ENCODE data around the gene ZNF215.
"Not testable (repeated sequence)": the region's sequence is repeated elsewhere in the genome, so short reads cannot be mapped to it uniquely, and the experiment has no call there.

The ZNF215 gene

DNA sequence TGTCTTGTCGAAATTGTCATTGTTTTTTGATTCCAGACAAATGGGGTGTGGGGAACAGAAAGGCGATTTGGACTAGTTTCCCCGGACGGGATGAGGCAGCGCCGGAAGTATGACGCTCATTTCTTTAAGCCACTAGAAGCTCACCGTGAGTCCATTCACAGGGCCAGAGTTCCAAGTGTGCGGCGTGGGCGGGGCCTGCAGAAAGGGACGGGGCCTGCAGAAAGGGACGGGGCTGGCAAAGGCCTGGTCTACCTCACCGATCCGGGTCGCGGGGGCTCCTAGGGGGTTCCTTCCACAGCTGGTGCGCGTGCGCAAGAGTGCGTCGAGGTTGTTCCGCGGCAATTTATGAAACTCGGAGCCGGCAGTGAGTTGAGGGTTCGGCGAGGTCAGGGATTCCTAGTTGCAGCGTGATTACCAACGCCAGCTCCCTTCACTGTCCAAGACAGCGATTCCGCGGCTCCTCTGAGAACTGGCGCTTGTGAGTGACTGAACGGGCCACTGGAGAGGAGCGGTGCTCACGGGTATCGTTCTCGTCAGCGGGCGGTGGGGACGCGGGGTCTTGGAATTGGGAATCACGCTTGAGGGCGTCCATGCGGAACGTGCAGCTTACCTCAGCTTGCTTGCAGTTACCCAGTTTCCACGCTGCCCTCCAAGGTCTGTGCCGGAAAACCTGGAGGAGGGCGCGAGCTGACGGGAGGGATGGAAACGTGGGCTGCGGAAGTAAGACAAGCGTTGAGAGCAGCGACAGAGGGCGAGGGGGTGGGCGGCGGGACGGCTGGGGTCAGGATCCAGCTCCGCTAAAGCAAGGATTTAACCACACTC is at the start of gene ZNF215:
Gene ZNF215 (plus strand): TSS at position 219 of the 822 bp plus-strand sequence. CDS start 5,847 bp downstream, outside the sequence.
- peak in 2 of 3 experiments; percentile 19 to 30 for DNase-seq (ENCODE audit: low read depth in 2 of 3, low spot score in 2 of 3)

DNA sequence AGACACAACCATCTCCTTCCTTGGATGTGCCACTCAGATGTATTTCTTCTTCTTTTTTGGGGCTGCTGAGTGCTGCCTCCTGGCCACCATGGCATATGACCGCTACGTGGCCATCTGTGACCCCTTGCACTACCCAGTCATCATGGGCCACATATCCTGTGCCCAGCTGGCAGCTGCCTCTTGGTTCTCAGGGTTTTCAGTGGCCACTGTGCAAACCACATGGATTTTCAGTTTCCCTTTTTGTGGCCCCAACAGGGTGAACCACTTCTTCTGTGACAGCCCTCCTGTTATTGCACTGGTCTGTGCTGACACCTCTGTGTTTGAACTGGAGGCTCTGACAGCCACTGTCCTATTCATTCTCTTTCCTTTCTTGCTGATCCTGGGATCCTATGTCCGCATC is 49.3 kb upstream of the ZNF215 start:
- DNase-seq (ENCODE audit: low read depth in 2 of 3, low spot score in 2 of 3): no peak

DNA sequence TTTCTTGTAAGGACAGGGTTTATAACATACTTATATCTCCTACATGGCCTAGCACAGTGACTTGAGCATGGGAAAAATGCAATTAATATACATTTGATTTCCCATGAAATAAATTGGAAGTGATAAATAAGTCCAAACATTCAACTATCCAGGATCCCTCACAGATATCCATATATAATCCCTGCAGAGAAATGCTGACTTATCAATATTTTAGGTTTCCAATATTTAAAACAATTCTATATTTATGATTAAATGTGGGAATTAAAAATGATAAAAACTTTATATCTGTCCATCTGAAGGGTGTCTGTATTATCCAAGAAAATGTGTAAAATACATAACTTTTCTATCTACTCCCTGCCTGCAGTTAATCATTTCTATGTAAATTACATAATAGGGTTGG is 43.5 kb upstream of the ZNF215 start:
- DNase-seq (ENCODE audit: low read depth in 2 of 3, low spot score in 2 of 3): no peak

DNA sequence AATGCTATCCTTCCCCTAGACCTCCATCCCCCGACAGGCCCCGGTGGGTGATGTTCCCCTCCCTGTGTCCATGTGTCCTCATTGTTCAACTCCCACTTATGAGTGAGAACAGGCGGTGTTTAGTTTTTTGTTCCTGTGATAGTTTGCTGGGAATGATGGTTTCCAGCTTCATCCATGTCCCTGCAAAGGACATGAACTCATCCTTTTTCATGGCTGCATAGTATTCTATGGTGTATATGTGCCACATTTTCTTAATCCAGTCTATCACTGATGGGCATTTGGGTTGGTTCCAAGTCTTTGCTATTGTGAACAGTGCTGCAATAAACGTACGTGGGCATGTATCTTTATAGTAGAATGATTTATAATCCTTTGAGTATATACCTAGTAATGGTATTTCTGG is 38.5 kb upstream of the ZNF215 start:
- not testable (repeated sequence) for DNase-seq (ENCODE audit: low read depth in 2 of 3, low spot score in 2 of 3)

DNA sequence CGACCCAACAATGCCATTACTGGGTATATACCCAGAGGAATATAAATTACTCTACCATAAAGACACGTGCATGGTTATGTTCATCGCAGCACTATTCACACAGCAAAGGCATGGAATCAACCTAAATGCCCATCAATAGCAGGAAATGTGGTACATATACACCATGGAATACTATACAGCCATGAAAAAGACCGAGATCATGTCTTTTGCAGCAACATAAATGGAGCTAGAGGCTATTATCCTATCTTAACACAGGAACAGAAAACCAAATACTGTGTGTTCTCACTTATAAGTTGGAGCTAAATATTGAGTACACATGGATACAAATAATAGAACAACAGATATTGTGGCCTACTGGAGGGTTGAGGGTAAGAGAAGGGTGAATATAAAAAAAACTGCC is 37.4 kb upstream of the ZNF215 start:
- no peak for DNase-seq (ENCODE audit: low read depth in 2 of 3, low spot score in 2 of 3)

DNA sequence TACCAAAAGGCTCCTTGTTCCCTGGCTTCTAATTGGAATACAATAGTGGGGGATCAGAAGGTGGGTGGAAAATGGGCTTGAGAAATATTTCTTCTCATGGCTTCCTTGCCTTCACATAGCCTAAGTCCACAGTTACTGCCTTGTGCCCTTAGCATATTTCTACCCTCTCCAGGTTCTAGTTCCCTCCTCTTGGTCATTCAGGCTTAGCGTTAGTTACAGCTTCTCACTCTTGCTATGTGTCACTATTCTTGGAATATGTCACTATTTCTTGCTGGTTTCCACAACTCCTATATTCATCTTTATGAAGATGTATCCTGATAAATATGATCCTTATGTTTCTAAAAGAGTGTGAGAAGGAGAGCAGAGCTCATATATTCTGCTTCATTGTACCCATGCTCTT is 36.4 kb upstream of the ZNF215 start:
- DNase-seq (ENCODE audit: low read depth in 2 of 3, low spot score in 2 of 3): no peak

DNA sequence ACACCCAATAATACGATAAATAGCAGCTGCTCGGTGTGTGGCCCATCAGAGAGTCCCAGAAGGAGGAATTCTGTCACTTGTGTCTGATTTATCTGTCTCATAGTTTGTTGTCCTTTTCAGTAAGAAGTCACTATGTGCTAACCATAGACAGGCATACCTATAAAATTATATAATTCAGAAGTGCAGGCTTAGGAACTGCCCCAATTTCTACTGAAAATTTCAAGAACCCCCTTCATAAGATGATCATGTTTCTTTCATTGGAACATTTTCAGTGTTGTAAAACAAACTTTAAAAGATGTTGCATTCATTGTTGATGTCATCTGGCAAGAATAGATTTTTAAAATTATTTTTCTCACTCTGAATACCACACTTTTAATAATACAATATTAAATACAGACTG is 33.8 kb upstream of the ZNF215 start, which contains the start of gene OR2D2:
Gene OR2D2 (minus strand): TSS at position 101 of the 400 bp plus-strand sequence. CDS start 0 bp downstream, at position 101.
- no peak for DNase-seq (ENCODE audit: low read depth in 2 of 3, low spot score in 2 of 3)

DNA sequence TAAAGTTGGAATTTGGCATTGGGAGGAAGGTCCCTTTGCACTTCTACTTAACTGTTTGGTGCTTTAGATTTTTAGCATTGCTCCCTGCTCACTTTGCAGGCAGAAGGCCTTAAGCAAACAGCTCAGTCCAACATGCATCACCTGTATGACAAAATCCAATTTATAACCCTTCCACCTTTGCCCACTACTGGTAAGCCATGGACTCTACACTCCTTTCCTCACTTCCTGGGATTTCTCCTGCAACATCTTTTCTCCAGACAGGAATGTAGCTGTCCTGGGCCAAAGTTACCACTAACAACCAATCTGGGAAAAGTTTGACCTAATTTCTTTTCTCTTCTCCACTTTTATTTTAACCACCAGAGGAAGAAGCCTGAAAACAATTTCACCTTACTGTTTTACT is 32.1 kb upstream of the ZNF215 start:
- DNase-seq (ENCODE audit: low read depth in 2 of 3, low spot score in 2 of 3): no peak

DNA sequence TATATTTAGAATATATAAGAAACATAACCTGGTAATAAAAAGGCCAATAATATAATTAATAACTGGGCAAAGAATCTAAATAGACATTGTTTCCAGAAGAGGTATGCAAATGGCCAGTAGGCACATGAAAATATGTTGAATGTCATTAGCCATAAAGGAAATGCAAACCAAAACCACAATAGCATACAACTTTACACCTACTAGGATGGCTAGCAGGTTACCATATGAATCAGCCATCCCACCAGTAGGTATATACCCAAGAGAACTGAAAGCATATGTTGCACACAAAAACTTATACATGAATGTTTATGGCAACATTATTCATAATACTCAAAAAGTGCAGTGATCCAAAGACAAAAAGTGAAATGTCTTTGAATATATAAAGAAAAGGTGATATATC is 31.2 kb upstream of the ZNF215 start:
- no peak for DNase-seq (ENCODE audit: low read depth in 2 of 3, low spot score in 2 of 3)

DNA sequence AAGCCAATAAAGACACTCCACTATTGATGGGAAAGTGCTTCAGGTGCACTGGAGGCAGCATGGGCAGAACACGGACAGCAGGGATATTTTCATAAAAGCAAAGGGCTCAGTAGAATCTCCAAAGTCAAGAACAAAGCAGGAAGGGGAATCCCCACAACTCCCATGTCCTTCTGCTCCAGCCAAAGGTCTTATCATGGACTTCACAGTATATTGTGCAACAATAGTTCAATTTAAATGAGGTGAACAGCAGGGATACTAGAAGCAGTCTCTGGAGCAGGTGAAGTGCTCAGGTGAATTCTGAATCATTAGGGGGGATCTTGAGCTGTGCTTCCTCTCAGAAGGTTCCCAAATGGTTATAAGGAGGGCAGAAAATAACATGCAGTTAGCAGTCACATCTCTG is 27.3 kb upstream of the ZNF215 start:
- DNase-seq (ENCODE audit: low read depth in 2 of 3, low spot score in 2 of 3): no peak

DNA sequence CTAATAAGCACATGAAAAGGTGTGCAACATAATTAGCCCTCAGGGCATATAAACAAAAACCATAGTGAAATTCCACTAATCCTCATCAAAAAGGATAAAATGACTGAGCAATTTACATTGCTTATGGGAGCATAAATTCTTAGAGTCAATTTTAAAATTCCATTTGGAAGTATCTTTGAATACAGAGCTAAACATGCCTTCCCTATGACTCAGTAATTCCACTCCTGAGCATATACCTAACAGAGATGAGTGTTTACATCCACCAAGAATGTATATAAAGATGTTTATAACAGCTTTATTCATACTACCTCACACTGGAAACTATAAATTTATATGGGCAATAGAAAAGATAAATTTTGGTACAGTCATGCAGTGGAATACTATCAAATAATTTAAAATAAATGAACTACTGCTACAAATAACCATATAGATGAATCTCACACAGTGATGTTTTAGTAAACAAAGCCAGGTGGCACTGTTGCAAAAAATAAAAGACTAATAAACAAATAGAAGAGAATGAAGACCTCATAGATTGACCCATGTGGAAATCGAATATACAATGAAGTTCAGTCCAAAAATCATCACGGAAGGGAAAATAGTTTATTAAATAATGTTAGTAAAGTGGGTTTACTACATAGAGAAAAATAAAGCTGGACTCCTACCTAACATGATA is 25.8 kb upstream of the ZNF215 start:
- DNase-seq (ENCODE audit: low read depth in 2 of 3, low spot score in 2 of 3): no peak

DNA sequence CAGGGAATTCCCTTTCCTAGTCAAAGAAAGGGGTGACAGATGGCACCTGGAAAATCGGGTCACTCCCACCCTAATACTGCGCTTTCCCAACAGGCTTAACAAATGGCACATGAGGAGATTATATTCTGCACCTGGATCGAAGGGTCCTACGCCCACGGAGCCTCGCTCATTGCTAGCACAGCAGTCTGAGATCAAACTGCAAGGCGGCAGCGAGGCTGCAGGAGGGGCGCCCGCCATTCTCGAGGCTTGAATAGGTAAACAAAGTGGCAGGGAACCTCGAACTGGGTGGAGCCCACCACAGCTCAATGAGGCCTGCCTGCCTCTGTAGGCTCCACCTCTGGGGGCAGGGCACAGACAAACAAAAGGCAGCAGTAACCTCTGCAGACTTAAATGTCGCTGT is 21.4 kb upstream of the ZNF215 start:
- not testable (repeated sequence) for DNase-seq (ENCODE audit: low read depth in 2 of 3, low spot score in 2 of 3)

DNA sequence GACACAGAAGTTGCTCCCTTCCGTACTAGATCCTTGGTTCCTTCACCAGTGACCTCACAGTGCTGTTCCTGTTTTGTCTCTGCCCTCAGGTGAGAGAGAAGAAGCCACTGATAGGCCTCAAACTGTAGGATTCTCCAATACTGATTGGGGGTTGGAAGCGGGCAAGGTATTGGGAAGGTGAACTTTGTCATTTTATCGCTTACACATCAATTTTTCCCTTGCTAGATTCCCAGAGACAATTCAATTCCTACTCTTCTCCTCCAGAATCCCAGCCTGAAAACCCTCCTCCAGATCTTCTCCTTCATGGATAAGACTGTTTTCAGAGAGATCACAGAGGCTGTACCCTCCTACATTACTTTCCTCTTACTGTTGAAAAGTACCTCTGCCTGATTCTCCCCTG is 14.8 kb upstream of the ZNF215 start:
- DNase-seq (ENCODE audit: low read depth in 2 of 3, low spot score in 2 of 3): no peak

DNA sequence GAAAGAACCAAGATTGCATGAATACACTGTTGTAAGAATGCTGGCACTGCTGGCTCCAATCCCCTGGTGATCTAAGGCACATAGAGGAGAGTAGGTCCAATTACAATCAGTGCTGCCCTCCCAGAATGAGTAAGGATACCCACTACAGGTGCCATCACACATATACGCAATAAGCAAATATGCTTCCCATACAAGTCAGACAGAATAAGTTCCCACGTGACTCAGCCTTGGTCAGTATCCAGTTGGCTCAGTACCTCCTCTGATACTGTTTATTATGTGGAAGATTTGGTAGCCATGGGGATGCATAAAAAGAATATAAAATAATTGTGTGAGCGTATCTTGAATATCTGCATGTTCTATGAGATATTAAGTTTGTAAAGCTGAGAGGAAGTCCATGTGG is 14.3 kb upstream of the ZNF215 start:
- no peak for DNase-seq (ENCODE audit: low read depth in 2 of 3, low spot score in 2 of 3)

DNA sequence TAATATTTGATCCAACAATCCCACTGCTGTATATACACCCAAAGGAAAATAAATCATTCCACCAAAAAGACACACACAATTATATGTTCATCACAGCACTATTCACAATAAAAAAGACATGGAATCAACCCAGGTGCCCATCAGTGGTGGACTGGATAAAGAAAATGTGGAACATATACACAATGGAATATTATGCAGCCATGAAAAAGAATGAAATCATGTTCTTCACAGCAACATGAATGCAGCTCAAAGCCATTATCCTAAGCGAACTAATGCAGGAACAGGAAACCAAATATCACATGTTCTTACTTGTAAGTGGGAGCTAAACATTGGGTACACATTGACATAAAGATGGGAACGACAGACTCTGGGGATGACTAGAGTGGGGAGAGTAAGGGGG is 6.5 kb upstream of the ZNF215 start:
- no peak for DNase-seq (ENCODE audit: low read depth in 2 of 3, low spot score in 2 of 3)

DNA sequence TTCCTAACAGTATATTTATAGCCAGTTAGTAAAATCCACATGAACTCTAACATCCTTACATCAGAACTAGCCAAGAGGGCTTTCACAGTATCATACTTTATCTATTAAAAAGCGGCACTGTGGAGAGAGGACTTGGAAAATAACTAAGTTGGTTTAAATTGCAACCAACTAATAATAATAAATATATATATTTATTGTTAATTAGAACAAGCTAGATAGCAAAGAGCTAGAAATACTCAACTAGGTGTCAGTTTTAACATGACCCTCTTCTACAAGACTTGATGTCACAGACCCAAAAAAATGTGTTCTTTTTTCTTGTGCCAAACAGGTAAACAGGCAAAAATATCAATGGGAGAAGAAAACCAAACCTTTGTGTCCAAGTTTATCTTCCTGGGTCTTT is 5.5 kb upstream of the ZNF215 start, which contains the start of gene OR2D3:
Gene OR2D3 (plus strand): TSS at position 301 of the 400 bp plus-strand sequence. CDS start 0 bp downstream, at position 301.
- DNase-seq (ENCODE audit: low read depth in 2 of 3, low spot score in 2 of 3): no peak

DNA sequence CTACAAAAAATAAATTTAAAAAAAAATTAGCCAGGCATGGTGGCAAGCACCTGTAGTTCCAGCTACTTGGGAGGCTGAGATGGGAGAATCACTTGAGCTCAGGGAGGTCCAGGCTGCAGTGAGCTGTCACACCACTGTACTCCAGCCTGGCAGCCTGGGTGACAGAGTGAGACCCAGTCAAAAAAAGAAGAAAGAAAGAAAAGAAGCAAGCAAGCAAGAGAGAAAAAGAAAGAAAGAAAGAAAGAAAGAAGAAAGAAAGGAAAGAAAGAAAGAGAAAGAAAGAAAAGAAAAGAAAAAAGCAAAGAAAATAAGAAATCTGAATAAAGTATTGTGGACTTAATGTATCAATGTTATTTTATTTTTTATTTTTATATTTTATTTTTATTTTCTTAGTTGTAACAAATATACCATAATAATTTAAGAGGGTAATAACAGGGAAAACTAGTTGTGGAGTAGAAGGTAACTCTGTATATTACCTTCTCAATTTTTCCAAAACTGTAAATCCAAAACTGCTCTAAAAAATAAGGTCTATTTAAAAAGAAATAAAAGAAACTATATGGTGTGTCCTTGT is 1.1 kb upstream of the ZNF215 start:
- no peak for DNase-seq (ENCODE audit: low read depth in 2 of 3, low spot score in 2 of 3)

DNA sequence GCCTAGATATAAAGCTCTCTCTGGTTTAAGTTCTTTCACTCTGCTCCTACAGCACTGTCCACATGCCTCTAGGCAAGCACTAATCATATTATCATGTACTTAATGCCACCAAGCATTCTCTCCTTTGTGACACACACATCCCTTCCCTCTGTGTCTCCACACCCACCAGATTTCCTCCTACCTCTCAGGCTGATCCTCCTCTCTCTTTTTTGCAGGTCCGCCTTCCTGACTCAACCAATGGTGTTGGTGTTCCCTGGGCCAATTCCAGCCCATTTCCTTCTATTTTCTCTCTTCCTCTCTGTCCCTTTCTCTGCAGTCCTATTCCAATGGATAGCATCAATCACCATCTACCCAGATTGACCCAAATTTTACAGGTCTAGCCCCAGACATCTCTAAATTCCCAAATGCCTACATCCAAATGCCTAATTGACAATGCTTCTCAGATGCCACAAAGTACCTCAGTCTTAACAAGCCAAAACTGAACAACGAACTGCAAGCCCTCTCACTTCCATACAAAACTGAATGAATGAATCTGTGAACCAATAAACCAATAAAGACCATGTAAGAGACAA is 504 bp upstream of the ZNF215 start:
- DNase-seq (ENCODE audit: low read depth in 2 of 3, low spot score in 2 of 3): no peak

DNA sequence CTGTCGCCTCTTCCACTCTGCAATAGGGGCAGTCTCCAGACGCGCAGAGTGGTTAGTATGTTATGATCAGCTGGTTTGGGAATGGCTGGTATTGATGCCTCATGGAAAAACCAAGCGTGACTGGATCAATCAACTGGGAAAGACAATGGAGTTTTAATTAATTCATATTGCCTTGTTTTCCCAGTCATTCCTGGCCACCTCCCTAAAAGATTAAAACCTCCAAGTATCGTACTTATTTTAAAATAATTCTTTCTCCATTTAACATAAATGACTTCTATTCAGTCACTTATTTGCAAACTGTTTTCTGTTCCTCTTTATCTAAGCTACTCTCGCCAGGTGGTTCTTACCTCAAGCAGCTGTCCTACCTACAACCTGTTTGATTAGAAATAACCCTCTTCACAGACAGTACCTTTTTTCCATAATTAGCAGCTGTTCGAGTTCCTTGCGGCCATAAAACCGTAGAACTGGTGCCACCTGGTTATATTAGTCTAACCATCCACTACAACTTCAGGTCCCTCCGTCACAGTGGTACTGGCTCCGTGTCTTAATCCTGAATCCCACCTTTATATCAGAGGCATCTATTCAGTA is 898 bp downstream of the ZNF215 start:
- no peak for DNase-seq (ENCODE audit: low read depth in 2 of 3, low spot score in 2 of 3)

DNA sequence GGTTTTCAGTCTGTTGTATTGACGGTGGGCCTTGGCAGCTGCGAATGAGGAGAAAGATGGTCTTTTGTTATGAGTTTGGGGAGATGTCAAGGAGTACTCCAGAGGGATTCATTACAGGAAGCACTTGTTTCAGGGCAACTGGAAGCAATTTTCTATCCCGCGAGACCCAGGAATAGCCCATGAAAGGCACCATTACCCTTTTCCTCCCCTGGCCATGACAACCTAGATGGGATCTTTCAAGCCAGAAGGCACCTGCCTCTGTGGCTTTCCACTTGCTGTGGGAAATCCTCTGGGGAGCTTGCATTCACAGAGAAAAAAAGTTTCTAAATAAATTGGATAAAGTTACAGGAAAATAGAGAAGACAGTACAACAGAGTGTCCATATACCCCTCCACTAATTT is 2.7 kb downstream of the ZNF215 start:
- DNase-seq (ENCODE audit: low read depth in 2 of 3, low spot score in 2 of 3): no peak

DNA sequence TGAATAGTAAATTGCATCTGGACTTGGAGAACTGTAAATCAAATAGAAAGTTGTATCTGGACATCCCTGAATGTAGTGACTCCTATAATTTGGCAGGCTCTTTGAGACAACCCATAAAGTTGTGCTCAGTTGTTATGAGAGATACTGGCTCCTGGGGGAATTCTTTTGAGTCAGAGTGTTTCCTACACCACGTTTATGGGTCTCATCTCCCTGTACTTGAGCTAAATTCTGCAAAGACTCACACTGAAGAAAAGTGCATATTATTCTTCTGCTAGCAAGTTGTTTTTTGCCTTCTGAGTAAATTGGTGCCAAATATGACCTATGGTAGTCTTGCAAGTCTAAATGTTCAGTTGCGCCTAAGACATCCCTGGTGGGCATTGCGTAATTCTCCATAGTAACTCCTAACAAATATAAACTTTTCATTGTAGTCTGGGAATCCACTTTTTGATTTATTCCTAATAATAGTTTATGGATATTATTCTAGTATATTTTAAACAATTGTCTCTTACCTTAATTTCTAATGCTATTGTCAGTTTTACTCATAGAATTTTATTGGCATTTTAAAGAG is 5.0 kb downstream of the ZNF215 start:
- DNase-seq (ENCODE audit: low read depth in 2 of 3, low spot score in 2 of 3): no peak

Data from activated CD8-positive, alpha-beta memory T cell treated with anti-CD3 and anti-CD28 coated beads for 48 hours (primary cell).